DND-41 (cell line): Measurements from ENCODE around the gene SCAF8.

Source experiments
- ATAC-seq: fragments of 200-7000 bp; cut with Tn5 transposase; 3 replicates; pipeline ENCODE4 v1.9.1; 2021; ENCODE audit warnings: low read depth; ENCODE audit not compliant: insufficient read depth
- DNase-seq: peaks from one replicate; pipeline ENCODE4 v3.0.0-alpha.2; 2020
- H2AFZ ChIP-seq: 2 replicates; pipeline ENCODE4 v1.6.0; 2012; ENCODE audit warnings: low read depth, low read length
- H3K27ac ChIP-seq: 2 replicates; pipeline ENCODE4 v1.5.1; 2012; ENCODE audit warnings: low read length, inconsistent platforms
- H3K27me3 ChIP-seq: fragments of 200-600 bp; sonication (generic); 2 replicates; pipeline ENCODE4 v1.6.0; 2012; ENCODE audit warnings: low read length, mild to moderate bottlenecking, inconsistent platforms; ENCODE audit not compliant: insufficient read depth, poor library complexity
- H3K36me3 ChIP-seq: 2 replicates; pipeline ENCODE4 v1.5.1; 2012; ENCODE audit warnings: low read length, inconsistent platforms; ENCODE audit not compliant: insufficient read depth
- H3K4me1 ChIP-seq: 2 replicates; pipeline ENCODE4 v1.5.1; 2012; ENCODE audit warnings: mild to moderate bottlenecking, low read length; ENCODE audit not compliant: insufficient read depth
- H3K4me2 ChIP-seq: 2 replicates; pipeline ENCODE4 v1.6.0; 2012; ENCODE audit warnings: mild to moderate bottlenecking, moderate library complexity, low read length, inconsistent platforms; ENCODE audit not compliant: insufficient read depth
- H3K4me3 ChIP-seq, 2 experiments: fragments of 200-600 bp in 1 of 2; shearing (Covaris generic) in 1 of 2; 2 replicates each; pipeline ENCODE4 v1.5.1; 2012 to 2016; ENCODE audit warnings: inconsistent platforms in 2 of 2, low read length in 2 of 2, mild to moderate bottlenecking in 2 of 2, low read depth in 1 of 2, moderate library complexity in 1 of 2
- H3K79me2 ChIP-seq: 2 replicates; pipeline ENCODE4 v1.6.0; 2012; ENCODE audit warnings: low read length, inconsistent platforms; ENCODE audit not compliant: insufficient read depth
- H3K9ac ChIP-seq: 2 replicates; pipeline ENCODE4 v1.6.0; 2012; ENCODE audit warnings: low read depth, mild to moderate bottlenecking, inconsistent platforms, low read length, moderate library complexity
- H3K9me3 ChIP-seq: 2 replicates; pipeline ENCODE4 v1.5.1; 2012; ENCODE audit warnings: low read length, moderate library complexity, mild to moderate bottlenecking, inconsistent platforms; ENCODE audit not compliant: insufficient read depth, severe bottlenecking
- H4K20me1 ChIP-seq: 2 replicates; pipeline ENCODE4 v1.6.0; 2012; ENCODE audit warnings: low read length; ENCODE audit not compliant: insufficient read depth
- EZH2 ChIP-seq: IDR thresholded peaks from 3 replicates; pipeline ENCODE4 v1.6.1; 2012; ENCODE audit warnings: borderline replicate concordance, low read depth, mild to moderate bottlenecking, moderate library complexity, low read length, inconsistent platforms; ENCODE audit not compliant: severe bottlenecking
- TF ChIP-seq, protein P1 (sequence below): IDR thresholded peaks from 2 replicates; pipeline ENCODE4 v1.5.1; 2012; ENCODE audit warnings: borderline replicate concordance, low read length, moderate library complexity, mild to moderate bottlenecking; ENCODE audit not compliant: poor library complexity, severe bottlenecking; ENCODE audit errors: extremely low read depth

The SCAF8 gene

GRCh38 chr6:154765273-154765672 lies 32.1 kb downstream of the SCAF8 start:
- Histone ChIP-seq H3K79me2 (peaks cover 100% of the 10 kb centered on the region), H4K20me1 (peaks cover 92% of the 10 kb centered on the region), H3K4me2 (no peak overlapping the region), H3K9me3 (no peaks in the 10 kb centered on the region), H3K36me3 (peaks cover 8% of the 10 kb centered on the region), H3K4me3 (no peak overlapping the region), H2AFZ (no peak overlapping the region), H3K4me1 (no peaks in the 10 kb centered on the region), H3K27me3 (no peaks in the 10 kb centered on the region), H3K27ac (no peak overlapping the region), H3K9ac (no peak overlapping the region)
- TF ChIP-seq EZH2: no peak
- TF ChIP-seq, protein P1, sequence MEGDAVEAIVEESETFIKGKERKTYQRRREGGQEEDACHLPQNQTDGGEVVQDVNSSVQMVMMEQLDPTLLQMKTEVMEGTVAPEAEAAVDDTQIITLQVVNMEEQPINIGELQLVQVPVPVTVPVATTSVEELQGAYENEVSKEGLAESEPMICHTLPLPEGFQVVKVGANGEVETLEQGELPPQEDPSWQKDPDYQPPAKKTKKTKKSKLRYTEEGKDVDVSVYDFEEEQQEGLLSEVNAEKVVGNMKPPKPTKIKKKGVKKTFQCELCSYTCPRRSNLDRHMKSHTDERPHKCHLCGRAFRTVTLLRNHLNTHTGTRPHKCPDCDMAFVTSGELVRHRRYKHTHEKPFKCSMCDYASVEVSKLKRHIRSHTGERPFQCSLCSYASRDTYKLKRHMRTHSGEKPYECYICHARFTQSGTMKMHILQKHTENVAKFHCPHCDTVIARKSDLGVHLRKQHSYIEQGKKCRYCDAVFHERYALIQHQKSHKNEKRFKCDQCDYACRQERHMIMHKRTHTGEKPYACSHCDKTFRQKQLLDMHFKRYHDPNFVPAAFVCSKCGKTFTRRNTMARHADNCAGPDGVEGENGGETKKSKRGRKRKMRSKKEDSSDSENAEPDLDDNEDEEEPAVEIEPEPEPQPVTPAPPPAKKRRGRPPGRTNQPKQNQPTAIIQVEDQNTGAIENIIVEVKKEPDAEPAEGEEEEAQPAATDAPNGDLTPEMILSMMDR: no peak
- ATAC-seq (no peak), DNase-seq (no peak)

DNA sequence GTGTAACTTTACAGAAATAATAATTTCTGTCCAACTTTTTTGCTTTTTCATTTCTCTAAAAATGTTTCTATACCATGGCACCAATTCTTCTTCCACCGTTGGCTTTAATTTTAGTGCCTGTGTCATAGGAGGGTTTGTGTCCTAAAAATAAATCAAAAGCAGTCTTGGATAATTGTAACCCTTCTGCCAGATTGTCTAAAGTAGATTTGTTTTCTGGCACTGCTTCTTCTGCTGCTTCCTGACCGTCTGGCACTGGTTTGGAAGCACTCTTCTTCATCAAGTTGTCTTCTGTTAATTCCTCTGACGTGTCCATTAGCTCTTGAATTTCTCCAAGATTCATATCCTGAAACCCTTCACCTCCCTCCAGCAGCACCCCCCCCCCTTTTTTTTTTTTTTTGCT lies 33.1 kb downstream of the SCAF8 start:
- Histone ChIP-seq H3K9me3 (no peaks in the 10 kb centered on the region), H3K9ac (no peak overlapping the region), H3K4me2 (no peak overlapping the region), H3K36me3 (peaks cover 12% of the 10 kb centered on the region), H3K4me1 (no peaks in the 10 kb centered on the region), H3K27me3 (no peaks in the 10 kb centered on the region), H3K27ac (no peak overlapping the region), H2AFZ (no peak overlapping the region), H3K79me2 (peaks cover 100% of the 10 kb centered on the region), H4K20me1 (peaks cover 92% of the 10 kb centered on the region), H3K4me3 (no peak overlapping the region)
- ATAC-seq: no peak
- TF ChIP-seq, protein P1: no peak
- TF ChIP-seq EZH2: no peak
- no peak for DNase-seq

- DNase-seq: no peak
- no peak overlapping the region for H3K4me3 ChIP-seq
- no peaks in the 10 kb centered on the region for H3K27me3 ChIP-seq
These were observed 33.9 kb downstream of the SCAF8 start for GRCh38 chr6:154767003-154767723.

More at GRCh38 chr6:154767003-154767723, 33.9 kb downstream of the SCAF8 start:
- H2AFZ ChIP-seq: no peak overlapping the region
- H3K27ac ChIP-seq: no peak overlapping the region
- TF ChIP-seq, protein P1: no peak
- no peak for TF ChIP-seq EZH2
- no peak overlapping the region for H3K4me2 ChIP-seq
- H3K36me3 ChIP-seq: peaks cover 12% of the 10 kb centered on the region
- H3K9ac ChIP-seq: no peak overlapping the region
- no peaks in the 10 kb centered on the region for H3K9me3 ChIP-seq
- no peaks in the 10 kb centered on the region for H3K4me1 ChIP-seq
- peaks cover 96% of the 10 kb centered on the region for H4K20me1 ChIP-seq
- no peak for ATAC-seq
- peaks cover 100% of the 10 kb centered on the region for H3K79me2 ChIP-seq
